Suprapubic skin (tissue), 4 donors: ENCODE measurements around the gene LPP.

ENCODE experiments used
- EP300 ChIP-seq: sonication (generic); formaldehyde crosslinking; IDR thresholded peaks from one replicate; pipeline ENCODE4 v1.6.1; 2017; ENCODE audit warnings: antibody characterized with exemption
- POLR2A ChIP-seq, 2 donors: fragments of 450-650 bp; IDR thresholded peaks; one replicate each; pipeline ENCODE4 v1.6.1; 2017; ENCODE audit warnings: antibody characterized with exemption in 2 of 2, mild to moderate bottlenecking in 2 of 2, moderate library complexity in 2 of 2
- POLR2AphosphoS5 ChIP-seq, 3 donors: sonication (generic); formaldehyde crosslinking; IDR thresholded peaks; one replicate each; pipeline ENCODE4 v1.6.1; 2017; ENCODE audit warnings: antibody characterized with exemption in 3 of 3
- TF ChIP-seq, protein P1 (sequence below), 2 donors: fragments of 200-600 bp in 1 of 2; fragments of 450-650 bp in 1 of 2; sonication (generic) in 1 of 2; IDR thresholded peaks; one replicate each; pipeline ENCODE4 v1.5.1; 2016 to 2019; ENCODE audit warnings: antibody characterized with exemption in 2 of 2, mild to moderate bottlenecking in 1 of 2, moderate library complexity in 1 of 2

DNA sequence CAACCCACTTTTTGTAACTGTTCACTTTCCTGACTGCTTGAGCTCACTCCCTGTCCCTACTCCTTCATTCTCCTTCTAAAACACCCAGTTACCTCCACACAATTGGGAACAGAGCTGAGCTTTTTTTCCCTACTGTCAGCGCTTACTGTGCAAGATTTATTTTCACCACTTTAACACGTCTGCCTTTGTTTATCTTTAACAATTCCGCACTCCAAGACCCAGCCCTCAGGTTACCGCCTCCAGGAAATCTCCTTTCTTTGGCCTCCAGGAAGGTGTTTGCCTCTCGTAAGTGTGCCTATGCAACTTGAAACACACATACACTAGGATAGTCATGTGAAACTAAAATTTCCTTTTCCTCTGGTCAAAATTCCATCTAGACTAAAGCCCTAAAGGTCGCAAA lies 745.9 kb downstream of the LPP start:
- TF ChIP-seq EP300: no peak
- TF ChIP-seq, protein P1, sequence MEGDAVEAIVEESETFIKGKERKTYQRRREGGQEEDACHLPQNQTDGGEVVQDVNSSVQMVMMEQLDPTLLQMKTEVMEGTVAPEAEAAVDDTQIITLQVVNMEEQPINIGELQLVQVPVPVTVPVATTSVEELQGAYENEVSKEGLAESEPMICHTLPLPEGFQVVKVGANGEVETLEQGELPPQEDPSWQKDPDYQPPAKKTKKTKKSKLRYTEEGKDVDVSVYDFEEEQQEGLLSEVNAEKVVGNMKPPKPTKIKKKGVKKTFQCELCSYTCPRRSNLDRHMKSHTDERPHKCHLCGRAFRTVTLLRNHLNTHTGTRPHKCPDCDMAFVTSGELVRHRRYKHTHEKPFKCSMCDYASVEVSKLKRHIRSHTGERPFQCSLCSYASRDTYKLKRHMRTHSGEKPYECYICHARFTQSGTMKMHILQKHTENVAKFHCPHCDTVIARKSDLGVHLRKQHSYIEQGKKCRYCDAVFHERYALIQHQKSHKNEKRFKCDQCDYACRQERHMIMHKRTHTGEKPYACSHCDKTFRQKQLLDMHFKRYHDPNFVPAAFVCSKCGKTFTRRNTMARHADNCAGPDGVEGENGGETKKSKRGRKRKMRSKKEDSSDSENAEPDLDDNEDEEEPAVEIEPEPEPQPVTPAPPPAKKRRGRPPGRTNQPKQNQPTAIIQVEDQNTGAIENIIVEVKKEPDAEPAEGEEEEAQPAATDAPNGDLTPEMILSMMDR (IDR thresholded peaks at IDR 0.05): no peak
- no peak for TF ChIP-seq POLR2A (IDR thresholded peaks at IDR 0.05)
- no peak for TF ChIP-seq POLR2AphosphoS5 (IDR thresholded peaks at IDR 0.05)
